Measurements from ENCODE around the gene FSTL4. TPM values are rescaled to one million over a fixed set of nuclear protein-coding genes. Genes with fewer than 3 reads are reported as not detected.

Gene FSTL4
- total RNA-seq, 2 donors from 2014 or later, result 4.4 to 5.5 TPM

DNA sequence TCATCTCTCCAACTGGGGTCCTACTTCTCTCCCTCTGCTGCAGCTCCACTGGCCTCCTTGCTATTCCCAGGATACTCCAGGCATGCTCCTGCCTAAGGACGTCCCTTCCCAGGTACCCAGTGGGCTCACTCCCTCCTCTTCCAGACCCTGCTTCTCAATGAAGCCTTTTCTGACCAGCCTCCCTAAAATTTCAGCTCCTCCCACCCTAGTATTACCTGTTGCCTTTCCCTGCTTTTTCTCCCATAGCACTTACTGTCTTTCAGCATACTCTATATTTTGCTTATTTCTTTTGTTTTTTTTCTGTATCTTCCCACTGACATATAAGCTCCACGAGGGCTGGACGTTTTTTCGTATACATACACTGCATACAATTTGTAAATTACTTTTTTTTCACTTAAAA, 26.1 kb upstream of the FSTL4 start:
- Histone ChIP-seq H3K27me3 (ENCODE audit: control insufficient read depth, insufficient read depth, low read length, poor library complexity, severe bottlenecking) (no peaks in the 10 kb centered on the region), H3K4me1 (ENCODE audit: control insufficient read depth, insufficient read depth, low read length) (no peaks in the 10 kb centered on the region), H3K27ac (ENCODE audit: low read depth, low read length) (no peak overlapping the region), H3K9ac (ENCODE audit: extremely low read depth, low read length, poor library complexity, severe bottlenecking) (no peak overlapping the region), H3K9me3 (ENCODE audit: control insufficient read depth, low read length) (no peaks in the 10 kb centered on the region), H3K36me3 (ENCODE audit: control insufficient read depth, insufficient read depth, low read length) (no peaks in the 10 kb centered on the region), H3K4me3 (ENCODE audit: low read length) (no peak overlapping the region)
- Mint-ChIP-seq H3K9me3 (no peaks in the 10 kb centered on the region), H3K36me3 (ENCODE audit: low read depth) (no peaks in the 10 kb centered on the region), H3K4me1 (no peaks in the 10 kb centered on the region), H3K27me3 (ENCODE audit: insufficient read depth) (peaks cover 1% of the 10 kb centered on the region), H3K27ac (no peak overlapping the region), H3K4me3 (no peak overlapping the region)
- TF ChIP-seq, protein P1, sequence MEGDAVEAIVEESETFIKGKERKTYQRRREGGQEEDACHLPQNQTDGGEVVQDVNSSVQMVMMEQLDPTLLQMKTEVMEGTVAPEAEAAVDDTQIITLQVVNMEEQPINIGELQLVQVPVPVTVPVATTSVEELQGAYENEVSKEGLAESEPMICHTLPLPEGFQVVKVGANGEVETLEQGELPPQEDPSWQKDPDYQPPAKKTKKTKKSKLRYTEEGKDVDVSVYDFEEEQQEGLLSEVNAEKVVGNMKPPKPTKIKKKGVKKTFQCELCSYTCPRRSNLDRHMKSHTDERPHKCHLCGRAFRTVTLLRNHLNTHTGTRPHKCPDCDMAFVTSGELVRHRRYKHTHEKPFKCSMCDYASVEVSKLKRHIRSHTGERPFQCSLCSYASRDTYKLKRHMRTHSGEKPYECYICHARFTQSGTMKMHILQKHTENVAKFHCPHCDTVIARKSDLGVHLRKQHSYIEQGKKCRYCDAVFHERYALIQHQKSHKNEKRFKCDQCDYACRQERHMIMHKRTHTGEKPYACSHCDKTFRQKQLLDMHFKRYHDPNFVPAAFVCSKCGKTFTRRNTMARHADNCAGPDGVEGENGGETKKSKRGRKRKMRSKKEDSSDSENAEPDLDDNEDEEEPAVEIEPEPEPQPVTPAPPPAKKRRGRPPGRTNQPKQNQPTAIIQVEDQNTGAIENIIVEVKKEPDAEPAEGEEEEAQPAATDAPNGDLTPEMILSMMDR (conservative IDR thresholded peaks at IDR 0.05), result no peak
- WGBS, 2 experiments (ENCODE audit: insufficient coverage in 1 of 2, insufficient read length in 1 of 2), result 89 to 90% methylated on average over 3 to 4 of the region's 4 CpGs
- DNase-seq, result no peak

DNA sequence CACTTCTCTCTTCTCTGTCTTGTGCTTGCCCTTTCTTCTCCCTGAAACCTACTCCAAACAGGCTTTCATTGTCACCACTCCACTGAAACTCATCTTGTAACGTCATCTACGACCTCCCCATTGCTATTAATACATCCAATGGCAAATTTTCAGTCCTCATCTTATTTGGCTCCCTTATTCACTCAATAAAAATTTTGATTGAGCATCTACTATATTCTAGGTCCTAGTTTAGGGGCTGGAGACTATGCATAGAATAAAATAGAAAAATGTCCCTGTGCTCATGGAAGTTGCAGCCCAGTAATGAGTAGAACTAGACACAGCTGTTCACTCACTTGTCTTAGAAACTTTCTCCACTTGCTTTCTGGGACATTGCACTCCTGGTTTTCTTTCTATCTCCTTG, 24.9 kb upstream of the FSTL4 start:
- Mint-ChIP-seq H3K27ac (no peak overlapping the region), H3K27me3 (ENCODE audit: insufficient read depth) (peaks cover 1% of the 10 kb centered on the region), H3K4me1 (no peaks in the 10 kb centered on the region), H3K36me3 (ENCODE audit: low read depth) (no peaks in the 10 kb centered on the region), H3K4me3 (no peak overlapping the region), H3K9me3 (no peaks in the 10 kb centered on the region)
- no peak for DNase-seq
- H3K9ac ChIP-seq (ENCODE audit: extremely low read depth, low read length, poor library complexity, severe bottlenecking), result no peak overlapping the region
- TF ChIP-seq, protein P1 (conservative IDR thresholded peaks at IDR 0.05), result no peak
- no peaks in the 10 kb centered on the region for H3K4me1 ChIP-seq (ENCODE audit: control insufficient read depth, insufficient read depth, low read length)
- H3K9me3 ChIP-seq (ENCODE audit: control insufficient read depth, low read length), result no peaks in the 10 kb centered on the region
- no peaks in the 10 kb centered on the region for H3K27me3 ChIP-seq (ENCODE audit: control insufficient read depth, insufficient read depth, low read length, poor library complexity, severe bottlenecking)
- H3K27ac ChIP-seq (ENCODE audit: low read depth, low read length), result no peak overlapping the region
- no peaks in the 10 kb centered on the region for H3K36me3 ChIP-seq (ENCODE audit: control insufficient read depth, insufficient read depth, low read length)
- 90% methylated on average over 2 of the region's 2 CpGs for WGBS, 2 experiments (ENCODE audit: insufficient coverage in 1 of 2, insufficient read length in 1 of 2)
- H3K4me3 ChIP-seq (ENCODE audit: low read length), result no peak overlapping the region

DNA sequence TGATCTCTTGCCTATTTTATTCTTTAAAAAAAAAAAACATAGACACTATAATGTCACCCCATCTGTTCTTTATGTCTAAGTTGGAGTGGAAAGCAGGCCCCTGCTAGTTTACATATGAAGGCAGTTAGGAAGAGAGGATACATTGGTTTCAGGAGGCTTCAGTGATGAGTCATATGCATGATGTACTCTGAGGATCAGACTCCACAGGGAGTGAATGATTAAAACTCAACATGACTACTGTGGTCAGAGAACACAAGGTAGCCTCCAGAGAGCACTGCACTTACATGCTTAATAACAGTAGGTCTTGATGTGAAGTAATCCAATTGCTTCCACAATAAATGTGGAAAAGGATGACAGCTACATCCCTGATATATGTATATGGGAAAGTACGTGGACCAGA, 22.7 kb upstream of the FSTL4 start:
- peaks cover 7% of the 10 kb centered on the region for H3K27me3 Mint-ChIP-seq (ENCODE audit: insufficient read depth)

More for the DNA sequence above, 22.7 kb upstream of the FSTL4 start:
- no peaks in the 10 kb centered on the region for H3K36me3 ChIP-seq (ENCODE audit: control insufficient read depth, insufficient read depth, low read length)
- H3K4me1 ChIP-seq (ENCODE audit: control insufficient read depth, insufficient read depth, low read length), result no peaks in the 10 kb centered on the region
- Mint-ChIP-seq H3K36me3 (ENCODE audit: low read depth) (no peaks in the 10 kb centered on the region), H3K9me3 (no peaks in the 10 kb centered on the region), H3K4me3 (no peak overlapping the region), H3K27ac (no peak overlapping the region), H3K4me1 (no peaks in the 10 kb centered on the region)
- DNase-seq, result no peak
- TF ChIP-seq, protein P1 (conservative IDR thresholded peaks at IDR 0.05), result no peak
- H3K27ac ChIP-seq (ENCODE audit: low read depth, low read length), result no peak overlapping the region
- H3K9ac ChIP-seq (ENCODE audit: extremely low read depth, low read length, poor library complexity, severe bottlenecking), result no peak overlapping the region
- 83 to 100% methylated on average over 1 of the region's 1 CpG for WGBS, 2 experiments (ENCODE audit: insufficient coverage in 1 of 2, insufficient read length in 1 of 2)
- no peaks in the 10 kb centered on the region for H3K9me3 ChIP-seq (ENCODE audit: control insufficient read depth, low read length)
- no peak overlapping the region for H3K4me3 ChIP-seq (ENCODE audit: low read length)
- H3K27me3 ChIP-seq (ENCODE audit: control insufficient read depth, insufficient read depth, low read length, poor library complexity, severe bottlenecking), result no peaks in the 10 kb centered on the region
